ENCODE results near the gene WASF2.

Gene WASF2

GRCh38 chr1:27430903-27431600 lies 58.9 kb downstream of the WASF2 start:
- peak overlapping the region in 1 of 2 donors; percentile 2 for H3K9ac ChIP-seq (ENCODE audit: low read length in 2 of 2)
- peaks cover 7 to 9% of the 10 kb centered on the region in 2 donors for H3K36me3 ChIP-seq (ENCODE audit: control insufficient read depth in 2 of 2, insufficient read depth in 2 of 2, low read length in 2 of 2)
- peak overlapping the region; percentile 37 for H3K27ac ChIP-seq (ENCODE audit: low read length)
- H3K27me3 ChIP-seq (ENCODE audit: control insufficient read depth in 1 of 2, insufficient read depth in 2 of 2, low read length in 2 of 2) = no peaks in the 10 kb centered on the region
- peaks cover 55% of the 10 kb centered on the region for H3K4me1 ChIP-seq (ENCODE audit: control insufficient read depth, insufficient read depth, low read length)
- H3K4me3 ChIP-seq (ENCODE audit: low read length in 2 of 2) = no peak overlapping the region
- H3K9me3 ChIP-seq (ENCODE audit: control insufficient read depth in 2 of 2, low read length in 2 of 2) = no peaks in the 10 kb centered on the region

GRCh38 chr1:27429029-27429425 lies 60.9 kb downstream of the WASF2 start:
- H3K4me1 ChIP-seq (ENCODE audit: control insufficient read depth, insufficient read depth, low read length) = peaks cover 43% of the 10 kb centered on the region
- H3K27ac ChIP-seq (ENCODE audit: low read length) = peak overlapping the region; percentile 87
- peaks cover 7 to 9% of the 10 kb centered on the region in 2 donors for H3K36me3 ChIP-seq (ENCODE audit: control insufficient read depth in 2 of 2, insufficient read depth in 2 of 2, low read length in 2 of 2)
- no peaks in the 10 kb centered on the region for H3K9me3 ChIP-seq (ENCODE audit: control insufficient read depth in 2 of 2, low read length in 2 of 2)
- H3K27me3 ChIP-seq (ENCODE audit: control insufficient read depth in 1 of 2, insufficient read depth in 2 of 2, low read length in 2 of 2) = no peaks in the 10 kb centered on the region
- peak overlapping the region; percentile 42 to 56 for H3K9ac ChIP-seq (ENCODE audit: low read length in 2 of 2)
- peak overlapping the region; percentile 23 to 33 for H3K4me3 ChIP-seq (ENCODE audit: low read length in 2 of 2)

- Histone ChIP-seq H3K9me3 (ENCODE audit: control insufficient read depth in 2 of 2, low read length in 2 of 2) (no peaks in the 10 kb centered on the region), H3K27me3 (ENCODE audit: control insufficient read depth in 1 of 2, insufficient read depth in 2 of 2, low read length in 2 of 2) (no peaks in the 10 kb centered on the region), H3K9ac (ENCODE audit: low read length in 2 of 2) (peak overlapping the region; percentile 55 to 56), H3K27ac (ENCODE audit: low read length) (peak overlapping the region; percentile 87), H3K36me3 (ENCODE audit: control insufficient read depth in 2 of 2, insufficient read depth in 2 of 2, low read length in 2 of 2) (peaks cover 7 to 9% of the 10 kb centered on the region in 2 donors), H3K4me3 (ENCODE audit: low read length in 2 of 2) (peak overlapping the region; percentile 23 to 33), H3K4me1 (ENCODE audit: control insufficient read depth, insufficient read depth, low read length) (peaks cover 45% of the 10 kb centered on the region)
These were observed 61.5 kb downstream of the WASF2 start for GRCh38 chr1:27428316-27429028.

GRCh38 chr1:27427816-27428315 lies 62.1 kb downstream of the WASF2 start:
- Histone ChIP-seq H3K9me3 (ENCODE audit: control insufficient read depth in 2 of 2, low read length in 2 of 2) (no peaks in the 10 kb centered on the region), H3K27ac (ENCODE audit: low read length) (peak overlapping the region; percentile 87), H3K27me3 (ENCODE audit: control insufficient read depth in 1 of 2, insufficient read depth in 2 of 2, low read length in 2 of 2) (no peaks in the 10 kb centered on the region), H3K36me3 (ENCODE audit: control insufficient read depth in 2 of 2, insufficient read depth in 2 of 2, low read length in 2 of 2) (peaks cover 7 to 9% of the 10 kb centered on the region in 2 donors), H3K4me1 (ENCODE audit: control insufficient read depth, insufficient read depth, low read length) (peaks cover 45% of the 10 kb centered on the region), H3K9ac (ENCODE audit: low read length in 2 of 2) (peak overlapping the region; percentile 35 to 55), H3K4me3 (ENCODE audit: low read length in 2 of 2) (peak overlapping the region in 1 of 2 donors; percentile 33)

GRCh38 chr1:27427329-27427728 lies 62.6 kb downstream of the WASF2 start:
- Histone ChIP-seq H3K4me3 (ENCODE audit: low read length in 2 of 2) (no peak overlapping the region), H3K27ac (ENCODE audit: low read length) (peak overlapping the region; percentile 87)

GRCh38 chr1:27423709-27424108 lies 66.3 kb downstream of the WASF2 start:
- no peak overlapping the region for H3K4me3 ChIP-seq (ENCODE audit: low read length in 2 of 2)
- peaks cover 7 to 9% of the 10 kb centered on the region in 2 donors for H3K36me3 ChIP-seq (ENCODE audit: control insufficient read depth in 2 of 2, insufficient read depth in 2 of 2, low read length in 2 of 2)
- no peaks in the 10 kb centered on the region for H3K9me3 ChIP-seq (ENCODE audit: control insufficient read depth in 2 of 2, low read length in 2 of 2)
- H3K4me1 ChIP-seq (ENCODE audit: control insufficient read depth, insufficient read depth, low read length) = peaks cover 29% of the 10 kb centered on the region
- no peak overlapping the region for H3K27ac ChIP-seq (ENCODE audit: low read length)
- no peak overlapping the region for H3K9ac ChIP-seq (ENCODE audit: low read length in 2 of 2)
- H3K27me3 ChIP-seq (ENCODE audit: control insufficient read depth in 1 of 2, insufficient read depth in 2 of 2, low read length in 2 of 2) = no peaks in the 10 kb centered on the region

More at GRCh38 chr1:27427329-27427728, 62.6 kb downstream of the WASF2 start:
- Histone ChIP-seq H3K4me1 (ENCODE audit: control insufficient read depth, insufficient read depth, low read length) (peaks cover 43% of the 10 kb centered on the region), H3K9me3 (ENCODE audit: control insufficient read depth in 2 of 2, low read length in 2 of 2) (no peaks in the 10 kb centered on the region), H3K27me3 (ENCODE audit: control insufficient read depth in 1 of 2, insufficient read depth in 2 of 2, low read length in 2 of 2) (no peaks in the 10 kb centered on the region), H3K36me3 (ENCODE audit: control insufficient read depth in 2 of 2, insufficient read depth in 2 of 2, low read length in 2 of 2) (peaks cover 7 to 9% of the 10 kb centered on the region in 2 donors), H3K9ac (ENCODE audit: low read length in 2 of 2) (peak overlapping the region in 1 of 2 donors; percentile 35)

- Histone ChIP-seq H3K9ac (ENCODE audit: low read length in 2 of 2) (peak overlapping the region; percentile 68 to 78), H3K27ac (ENCODE audit: low read length) (peak overlapping the region; percentile 87), H3K9me3 (ENCODE audit: control insufficient read depth in 2 of 2, low read length in 2 of 2) (no peaks in the 10 kb centered on the region), H3K36me3 (ENCODE audit: control insufficient read depth in 2 of 2, insufficient read depth in 2 of 2, low read length in 2 of 2) (peaks cover 27 to 32% of the 10 kb centered on the region in 2 donors), H3K4me3 (ENCODE audit: low read length in 2 of 2) (peak overlapping the region in 1 of 2 donors; percentile 8), H3K27me3 (ENCODE audit: control insufficient read depth in 1 of 2, insufficient read depth in 2 of 2, low read length in 2 of 2) (no peaks in the 10 kb centered on the region), H3K4me1 (ENCODE audit: control insufficient read depth, insufficient read depth, low read length) (peaks cover 31% of the 10 kb centered on the region)
These were observed 71.4 kb downstream of the WASF2 start for GRCh38 chr1:27418326-27419185.

- peaks cover 31% of the 10 kb centered on the region for H3K4me1 ChIP-seq (ENCODE audit: control insufficient read depth, insufficient read depth, low read length)
- no peaks in the 10 kb centered on the region for H3K27me3 ChIP-seq (ENCODE audit: control insufficient read depth in 1 of 2, insufficient read depth in 2 of 2, low read length in 2 of 2)
- peaks cover 36 to 41% of the 10 kb centered on the region in 2 donors for H3K36me3 ChIP-seq (ENCODE audit: control insufficient read depth in 2 of 2, insufficient read depth in 2 of 2, low read length in 2 of 2)
- H3K27ac ChIP-seq (ENCODE audit: low read length) = peak overlapping the region; percentile 87
- H3K9ac ChIP-seq (ENCODE audit: low read length in 2 of 2) = peak overlapping the region; percentile 68 to 78
- no peak overlapping the region for H3K4me3 ChIP-seq (ENCODE audit: low read length in 2 of 2)
- no peaks in the 10 kb centered on the region for H3K9me3 ChIP-seq (ENCODE audit: control insufficient read depth in 2 of 2, low read length in 2 of 2)
These were observed 72.3 kb downstream of the WASF2 start for GRCh38 chr1:27417713-27418112.

- Histone ChIP-seq H3K9me3 (ENCODE audit: control insufficient read depth in 2 of 2, low read length in 2 of 2) (no peaks in the 10 kb centered on the region), H3K9ac (ENCODE audit: low read length in 2 of 2) (no peak overlapping the region), H3K4me1 (ENCODE audit: control insufficient read depth, insufficient read depth, low read length) (peaks cover 31% of the 10 kb centered on the region), H3K27ac (ENCODE audit: low read length) (peak overlapping the region; percentile 87), H3K36me3 (ENCODE audit: control insufficient read depth in 2 of 2, insufficient read depth in 2 of 2, low read length in 2 of 2) (peaks cover 44 to 45% of the 10 kb centered on the region in 2 donors), H3K4me3 (ENCODE audit: low read length in 2 of 2) (no peak overlapping the region), H3K27me3 (ENCODE audit: control insufficient read depth in 1 of 2, insufficient read depth in 2 of 2, low read length in 2 of 2) (no peaks in the 10 kb centered on the region)
These were observed 73.4 kb downstream of the WASF2 start for GRCh38 chr1:27416387-27417111.

GRCh38 chr1:27414091-27414490 lies 75.9 kb downstream of the WASF2 start:
- Histone ChIP-seq H3K9ac (ENCODE audit: low read length in 2 of 2) (peak overlapping the region in 1 of 2 donors; percentile 42), H3K27ac (ENCODE audit: low read length) (no peak overlapping the region)

More at GRCh38 chr1:27414091-27414490, 75.9 kb downstream of the WASF2 start:
- H3K36me3 ChIP-seq (ENCODE audit: control insufficient read depth in 2 of 2, insufficient read depth in 2 of 2, low read length in 2 of 2) = peaks cover 59 to 60% of the 10 kb centered on the region in 2 donors
- H3K27me3 ChIP-seq (ENCODE audit: control insufficient read depth in 1 of 2, insufficient read depth in 2 of 2, low read length in 2 of 2) = no peaks in the 10 kb centered on the region
- H3K4me3 ChIP-seq (ENCODE audit: low read length in 2 of 2) = no peak overlapping the region
- peaks cover 26% of the 10 kb centered on the region for H3K4me1 ChIP-seq (ENCODE audit: control insufficient read depth, insufficient read depth, low read length)
- no peaks in the 10 kb centered on the region for H3K9me3 ChIP-seq (ENCODE audit: control insufficient read depth in 2 of 2, low read length in 2 of 2)
